Measurements from ENCODE around the gene SLC39A9. TPM values are rescaled to one million over a fixed set of nuclear protein-coding genes. Genes with fewer than 3 reads are reported as not detected.
"Not testable (repeated sequence)": the region's sequence is repeated elsewhere in the genome, so short reads cannot be mapped to it uniquely, and the experiment has no call there.

SLC39A9 gene
- total and polyA plus RNA-seq, 2 donors (not counting 1 experiment from before 2014, with no cell fraction given), result 18.4 to 59.1 TPM

DNA sequence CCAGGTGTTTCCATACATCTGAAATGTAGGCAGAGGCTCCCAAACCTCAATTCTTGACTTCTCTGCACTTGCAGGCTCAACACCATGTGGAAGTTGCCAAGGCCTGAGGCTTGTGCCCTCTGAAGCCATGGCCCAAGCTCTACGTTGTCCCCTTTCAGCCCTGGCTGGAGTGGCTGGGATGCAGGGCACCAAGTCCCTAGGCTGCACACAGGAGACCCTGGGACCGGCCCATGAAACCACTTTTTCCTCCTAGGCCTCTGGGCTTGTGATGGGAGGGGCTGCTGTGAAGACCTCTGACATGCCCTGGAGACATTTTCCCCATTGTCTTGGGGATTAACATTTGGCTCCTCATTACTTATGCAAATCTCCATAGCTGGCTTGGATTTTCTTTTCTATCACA, 79.6 kb downstream of the SLC39A9 start:
- POLR2A ChIA-PET; H3K27ac Mint-ChIP-seq; H4K20me1 ChIP-seq (ENCODE audit: control insufficient read depth, insufficient read depth, low read length, poor library complexity, severe bottlenecking); H3K9me3 ChIP-seq (ENCODE audit: control extremely low read depth in 1 of 3, control insufficient read depth in 2 of 3, insufficient read depth in 1 of 3, low read length in 2 of 3); DNase-seq; H3K36me3 ChIP-seq (replicated peaks in 1 of 2; ENCODE audit: control extremely low read depth in 1 of 2, control insufficient read depth in 1 of 2, extremely low read depth in 1 of 2, insufficient read depth in 2 of 2, low read length in 1 of 2); H3K79me2 ChIP-seq (ENCODE audit: control insufficient read depth, insufficient read depth, low read length); H3K4me2 ChIP-seq (replicated peaks; ENCODE audit: low read depth, low read length, poor library complexity, severe bottlenecking); H3K9me3 Mint-ChIP-seq (ENCODE audit: insufficient read depth); H3K9ac ChIP-seq (ENCODE audit: low read length); H3K4me3 ChIP-seq (ENCODE audit: control extremely low read depth in 1 of 5, extremely low read depth in 1 of 5, insufficient read depth in 1 of 5, low read depth in 2 of 5, low read length in 4 of 5); ATAC-seq (ENCODE audit: low read depth); H2AFZ ChIP-seq (ENCODE audit: insufficient read depth, low read depth, low read length, poor library complexity, severe bottlenecking); H3K27ac ChIP-seq (ENCODE audit: low read length in 2 of 2); H3K4me3 Mint-ChIP-seq; H3K4me1 ChIP-seq (ENCODE audit: control insufficient read depth in 2 of 2, insufficient read depth in 2 of 2, low read length in 2 of 2): not testable (repeated sequence)
- CTCF ChIA-PET, result interaction anchor here (0.6 to 2.0 kb wide), 2 partner anchors 235 to 282 kb away, joined by 4 to 6 read pairs; no protein-coding TSS in a partner anchor
- intact Hi-C loops (cut with micrococcal nuclease), result loop anchor here (5.0 kb wide), 1 partner anchor 236 kb away; no protein-coding TSS in a partner anchor
- Mint-ChIP-seq H3K4me1 (peaks cover 11% of the 10 kb centered on the region), H3K27me3 (peaks cover 36% of the 10 kb centered on the region)
- 100% methylated on average over 1 of the region's 2 CpGs for WGBS (ENCODE audit: insufficient coverage)
- peaks cover 0 to 19% (median 2%) of the 10 kb centered on the region in 4 experiments for H3K27me3 ChIP-seq (replicated peaks in 1 of 4; ENCODE audit: control extremely low read depth in 1 of 4, control insufficient read depth in 3 of 4, insufficient read depth in 4 of 4, low read length in 3 of 4)

DNA sequence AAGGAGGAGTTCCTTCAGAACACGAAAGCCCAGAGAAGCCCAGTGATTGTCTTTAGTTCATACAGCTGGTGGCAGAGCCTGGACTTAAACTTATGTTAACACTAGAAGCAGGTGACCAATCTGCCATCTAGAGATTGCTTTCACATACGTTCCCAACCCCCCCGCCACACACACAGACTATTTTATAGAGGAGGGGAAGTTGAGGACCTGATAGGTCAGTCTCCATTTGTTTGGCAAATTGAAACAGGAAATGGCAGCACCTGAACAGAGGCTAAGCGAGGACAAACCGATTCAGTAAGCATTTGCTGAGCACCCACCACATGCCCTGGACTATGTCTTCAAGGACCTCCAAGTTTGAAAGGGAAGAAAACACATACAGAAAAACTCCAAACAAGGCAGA, 81.2 kb downstream of the SLC39A9 start:
- Mint-ChIP-seq H3K27me3 (peaks cover 39% of the 10 kb centered on the region), H3K27ac (no peak overlapping the region), H3K9me3 (ENCODE audit: insufficient read depth) (no peaks in the 10 kb centered on the region), H3K4me3 (no peak overlapping the region), H3K4me1 (peaks cover 18% of the 10 kb centered on the region)
- no peak overlapping the region for H3K4me2 ChIP-seq (replicated peaks; ENCODE audit: low read depth, low read length, poor library complexity, severe bottlenecking)
- H3K4me1 ChIP-seq (ENCODE audit: control insufficient read depth in 2 of 2, insufficient read depth in 2 of 2, low read length in 2 of 2), result peaks cover 11% of the 10 kb centered on the region in 2 donors
- WGBS (ENCODE audit: insufficient coverage), result 86% methylated on average over 2 of the region's 5 CpGs
- H3K79me2 ChIP-seq (ENCODE audit: control insufficient read depth, insufficient read depth, low read length), result no peaks in the 10 kb centered on the region
- ChIA-PET CTCF (interaction anchor here (0.9 to 2.0 kb wide), 2 partner anchors 15 to 237 kb away, joined by 3 to 4 read pairs; no protein-coding TSS in a partner anchor), POLR2A (no interaction called here)
- no peak overlapping the region for H3K9ac ChIP-seq (ENCODE audit: low read length)
- H3K36me3 ChIP-seq (replicated peaks in 1 of 2; ENCODE audit: control extremely low read depth in 1 of 2, control insufficient read depth in 1 of 2, extremely low read depth in 1 of 2, insufficient read depth in 2 of 2, low read length in 1 of 2), result no peaks in the 10 kb centered on the region
- ATAC-seq (ENCODE audit: low read depth) (no peak), DNase-seq (no peak)
- peaks cover 0 to 25% (median 4%) of the 10 kb centered on the region in 4 experiments for H3K27me3 ChIP-seq (replicated peaks in 1 of 4; ENCODE audit: control extremely low read depth in 1 of 4, control insufficient read depth in 3 of 4, insufficient read depth in 4 of 4, low read length in 3 of 4)
- TF ChIP-seq CTCF (IDR thresholded peaks at IDR 0.05), result no peak
- no peak for TF ChIP-seq EZH2 (IDR thresholded peaks at IDR 0.05; ENCODE audit: borderline replicate concordance, insufficient read depth, low read depth, low read length, poor library complexity, severe bottlenecking)
- H3K27ac ChIP-seq (ENCODE audit: low read length in 2 of 2), result no peak overlapping the region
- H3K4me3 ChIP-seq (ENCODE audit: control extremely low read depth in 1 of 5, extremely low read depth in 1 of 5, insufficient read depth in 1 of 5, low read depth in 2 of 5, low read length in 4 of 5), result no peak overlapping the region
- H3K9me3 ChIP-seq (ENCODE audit: control extremely low read depth in 1 of 3, control insufficient read depth in 2 of 3, insufficient read depth in 1 of 3, low read length in 2 of 3), result peaks cover 0 to 3% (median 0%) of the 10 kb centered on the region in 3 donors
- intact Hi-C loops (cut with micrococcal nuclease), result loop anchor here (5.0 kb wide), 1 partner anchor 237 kb away; no protein-coding TSS in a partner anchor
- no peak overlapping the region for H2AFZ ChIP-seq (ENCODE audit: insufficient read depth, low read depth, low read length, poor library complexity, severe bottlenecking)
- H4K20me1 ChIP-seq (ENCODE audit: control insufficient read depth, insufficient read depth, low read length, poor library complexity, severe bottlenecking), result no peaks in the 10 kb centered on the region

Measured in B cell (primary cell).